PFSK-1 (cell line): ENCODE results near the gene SLC7A6OS.

ENCODE experiments used
- FOXP2 ChIP-seq: optimal IDR thresholded peaks from 2 replicates; pipeline ENCODE3; 2011; ENCODE audit warnings: borderline replicate concordance, control low read depth, inconsistent platforms; ENCODE audit not compliant: insufficient read depth; ENCODE audit errors: extremely low read length, extremely low read depth
- POLR2AphosphoS5 ChIP-seq: IDR thresholded peaks from 2 replicates; pipeline ENCODE4 v1.6.1; 2012; ENCODE audit warnings: low read depth, mild to moderate bottlenecking, control low read depth, low read length, moderate library complexity
- SIN3A ChIP-seq: IDR thresholded peaks from 2 replicates; pipeline ENCODE4 v1.6.1; 2012; ENCODE audit warnings: mild to moderate bottlenecking, low read length, moderate library complexity, borderline replicate concordance; ENCODE audit not compliant: insufficient read depth
- TAF1 ChIP-seq: IDR thresholded peaks from 2 replicates; pipeline ENCODE4 v1.6.1; 2012; ENCODE audit warnings: low read length, control low read depth, borderline replicate concordance; ENCODE audit not compliant: insufficient read depth
- TF ChIP-seq, protein P1 (sequence below), 2 experiments: IDR thresholded peaks; 2 replicates each; pipeline versions ENCODE4 v1.6.1 to v1.8.0; 2011 to 2012; ENCODE audit warnings: low read depth in 2 of 2, low read length in 2 of 2, control low read depth in 1 of 2, inconsistent platforms in 1 of 2, mild to moderate bottlenecking in 1 of 2, moderate library complexity in 1 of 2; ENCODE audit not compliant: insufficient read depth in 1 of 2

SLC7A6OS gene

DNA sequence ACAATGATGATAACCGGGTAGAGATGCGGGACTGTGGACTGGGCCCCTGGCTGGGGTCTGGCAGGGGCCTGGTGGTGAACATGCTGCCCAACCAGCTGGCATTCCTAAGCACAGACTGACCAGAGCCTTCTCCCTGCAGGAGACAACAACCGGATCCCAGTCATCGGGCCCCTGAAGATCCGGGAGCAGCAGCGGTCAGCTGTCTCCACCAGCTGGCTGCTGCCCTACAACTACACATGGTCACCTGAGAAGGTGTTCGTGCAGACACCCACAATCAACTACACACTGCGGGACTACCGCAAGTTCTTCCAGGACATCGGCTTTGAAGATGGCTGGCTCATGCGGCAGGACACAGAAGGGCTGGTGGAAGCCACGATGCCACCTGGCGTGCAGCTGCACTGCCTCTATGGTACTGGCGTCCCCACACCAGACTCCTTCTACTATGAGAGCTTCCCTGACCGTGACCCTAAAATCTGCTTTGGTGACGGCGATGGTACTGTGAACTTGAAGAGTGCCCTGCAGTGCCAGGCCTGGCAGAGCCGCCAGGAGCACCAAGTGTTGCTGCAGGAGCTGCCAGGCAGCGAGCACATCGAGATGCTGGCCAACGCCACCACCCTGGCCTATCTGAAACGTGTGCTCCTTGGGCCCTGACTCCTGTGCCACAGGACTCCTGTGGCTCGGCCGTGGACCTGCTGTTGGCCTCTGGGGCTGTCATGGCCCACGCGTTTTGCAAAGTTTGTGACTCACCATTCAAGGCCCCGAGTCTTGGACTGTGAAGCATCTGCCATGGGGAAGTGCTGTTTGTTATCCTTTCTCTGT lies 51.5 kb downstream of the SLC7A6OS start:
- TF ChIP-seq POLR2AphosphoS5 (no peak), SIN3A (no peak), TAF1 (no peak), FOXP2 (no peak)
- TF ChIP-seq, protein P1, sequence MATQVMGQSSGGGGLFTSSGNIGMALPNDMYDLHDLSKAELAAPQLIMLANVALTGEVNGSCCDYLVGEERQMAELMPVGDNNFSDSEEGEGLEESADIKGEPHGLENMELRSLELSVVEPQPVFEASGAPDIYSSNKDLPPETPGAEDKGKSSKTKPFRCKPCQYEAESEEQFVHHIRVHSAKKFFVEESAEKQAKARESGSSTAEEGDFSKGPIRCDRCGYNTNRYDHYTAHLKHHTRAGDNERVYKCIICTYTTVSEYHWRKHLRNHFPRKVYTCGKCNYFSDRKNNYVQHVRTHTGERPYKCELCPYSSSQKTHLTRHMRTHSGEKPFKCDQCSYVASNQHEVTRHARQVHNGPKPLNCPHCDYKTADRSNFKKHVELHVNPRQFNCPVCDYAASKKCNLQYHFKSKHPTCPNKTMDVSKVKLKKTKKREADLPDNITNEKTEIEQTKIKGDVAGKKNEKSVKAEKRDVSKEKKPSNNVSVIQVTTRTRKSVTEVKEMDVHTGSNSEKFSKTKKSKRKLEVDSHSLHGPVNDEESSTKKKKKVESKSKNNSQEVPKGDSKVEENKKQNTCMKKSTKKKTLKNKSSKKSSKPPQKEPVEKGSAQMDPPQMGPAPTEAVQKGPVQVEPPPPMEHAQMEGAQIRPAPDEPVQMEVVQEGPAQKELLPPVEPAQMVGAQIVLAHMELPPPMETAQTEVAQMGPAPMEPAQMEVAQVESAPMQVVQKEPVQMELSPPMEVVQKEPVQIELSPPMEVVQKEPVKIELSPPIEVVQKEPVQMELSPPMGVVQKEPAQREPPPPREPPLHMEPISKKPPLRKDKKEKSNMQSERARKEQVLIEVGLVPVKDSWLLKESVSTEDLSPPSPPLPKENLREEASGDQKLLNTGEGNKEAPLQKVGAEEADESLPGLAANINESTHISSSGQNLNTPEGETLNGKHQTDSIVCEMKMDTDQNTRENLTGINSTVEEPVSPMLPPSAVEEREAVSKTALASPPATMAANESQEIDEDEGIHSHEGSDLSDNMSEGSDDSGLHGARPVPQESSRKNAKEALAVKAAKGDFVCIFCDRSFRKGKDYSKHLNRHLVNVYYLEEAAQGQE (IDR thresholded peaks at IDR 0.05; ENCODE audit: insufficient read depth in 1 of 2, low read depth in 2 of 2, low read length in 2 of 2), result no peak

DNA sequence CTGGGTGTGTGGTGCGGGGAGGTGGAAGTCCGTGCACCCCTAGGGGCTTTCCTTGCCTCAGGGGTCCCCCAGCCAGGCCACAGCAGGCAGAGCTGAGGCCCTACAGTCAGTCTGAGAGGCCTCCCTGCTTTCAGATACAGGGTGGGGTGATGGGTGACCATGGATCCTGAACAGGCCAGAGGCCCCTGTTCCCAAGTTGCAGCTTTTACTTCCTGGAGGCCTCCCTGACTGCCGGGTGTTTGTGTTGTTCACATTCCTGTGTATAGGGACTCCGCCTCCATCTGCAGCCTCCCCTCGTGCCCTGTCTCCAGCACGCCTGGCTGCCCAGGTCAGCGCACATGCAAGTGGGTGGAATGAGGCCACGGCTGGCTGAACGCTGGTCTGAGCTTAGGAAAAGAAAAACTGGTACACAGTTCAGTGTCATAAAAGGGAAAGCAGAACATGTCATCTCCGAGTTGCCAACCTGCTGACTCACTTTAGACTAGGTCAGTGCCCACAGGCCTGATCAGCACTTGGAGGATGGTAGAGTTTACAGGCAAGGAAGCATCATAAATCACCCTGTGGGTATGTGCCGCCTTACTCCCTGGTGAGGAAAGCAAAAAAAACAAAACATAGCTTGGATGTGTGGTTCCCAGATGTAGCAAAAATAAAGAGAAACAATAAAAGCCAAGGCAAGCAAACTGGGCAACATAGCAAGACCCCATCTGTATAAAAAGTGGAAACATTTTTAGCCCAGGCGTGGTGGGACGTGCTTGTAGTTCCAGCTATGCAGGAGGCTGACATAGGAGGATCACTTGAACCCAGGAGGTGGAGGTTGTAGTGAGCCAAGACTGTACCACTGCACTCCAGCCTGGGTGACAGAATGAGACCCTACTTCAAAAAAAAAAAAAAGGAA lies 52.6 kb downstream of the SLC7A6OS start:
- TF ChIP-seq SIN3A (no peak), FOXP2 (no peak), POLR2AphosphoS5 (no peak), TAF1 (no peak)
- TF ChIP-seq, protein P1 (IDR thresholded peaks at IDR 0.05; ENCODE audit: insufficient read depth in 1 of 2, low read depth in 2 of 2, low read length in 2 of 2), result no peak

DNA sequence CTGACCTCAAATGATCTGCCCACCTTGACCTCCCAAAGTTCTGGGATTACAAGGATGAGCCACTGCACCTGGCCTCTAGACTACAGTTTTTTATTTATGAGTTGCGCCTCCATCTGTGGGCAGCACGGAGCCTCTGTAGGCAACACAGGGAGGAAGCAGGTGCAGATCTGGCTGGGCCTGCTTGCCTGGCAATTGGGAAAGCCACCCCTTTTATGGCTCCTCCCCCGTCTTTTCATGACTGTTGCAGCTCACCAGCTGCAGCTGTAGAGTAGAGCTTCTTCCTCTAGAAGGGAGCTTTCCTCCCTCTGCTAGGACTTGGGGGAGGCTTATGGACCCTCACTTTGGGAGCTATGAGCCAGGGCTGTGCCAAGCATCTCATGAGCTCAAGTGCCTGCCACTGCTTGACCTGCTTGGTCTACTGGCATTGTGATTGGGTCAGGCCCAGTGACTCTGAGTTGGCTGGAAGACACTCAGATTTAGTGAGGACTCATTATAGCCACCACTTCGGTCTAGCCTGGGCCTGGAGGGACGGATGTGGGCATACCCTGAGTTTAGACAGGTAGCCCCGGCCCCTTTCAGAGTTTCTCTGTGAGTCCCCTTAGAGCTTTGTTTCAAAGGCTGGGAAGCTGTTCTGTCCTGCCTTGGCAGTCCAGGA lies 53.4 kb downstream of the SLC7A6OS start:
- TF ChIP-seq FOXP2, result no peak

DNA sequence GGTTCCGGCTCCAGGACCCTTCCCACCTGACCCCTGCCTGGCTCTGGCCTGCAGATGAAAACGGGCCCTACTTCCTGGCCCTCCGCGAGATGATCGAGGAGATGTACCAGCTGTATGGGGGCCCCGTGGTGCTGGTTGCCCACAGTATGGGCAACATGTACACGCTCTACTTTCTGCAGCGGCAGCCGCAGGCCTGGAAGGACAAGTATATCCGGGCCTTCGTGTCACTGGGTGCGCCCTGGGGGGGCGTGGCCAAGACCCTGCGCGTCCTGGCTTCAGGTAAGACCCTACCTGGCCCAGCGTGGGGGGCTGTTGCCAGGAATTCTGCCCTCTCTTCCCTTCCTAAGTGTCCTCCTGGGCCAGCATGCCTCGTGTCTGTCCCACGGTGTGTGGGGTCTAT lies 55.0 kb downstream of the SLC7A6OS start:
- TF ChIP-seq, protein P1 (IDR thresholded peaks at IDR 0.05; ENCODE audit: insufficient read depth in 1 of 2, low read depth in 2 of 2, low read length in 2 of 2), result no peak
- no peak for TF ChIP-seq TAF1
- no peak for TF ChIP-seq SIN3A
- no peak for TF ChIP-seq POLR2AphosphoS5
- TF ChIP-seq FOXP2, result no peak

DNA sequence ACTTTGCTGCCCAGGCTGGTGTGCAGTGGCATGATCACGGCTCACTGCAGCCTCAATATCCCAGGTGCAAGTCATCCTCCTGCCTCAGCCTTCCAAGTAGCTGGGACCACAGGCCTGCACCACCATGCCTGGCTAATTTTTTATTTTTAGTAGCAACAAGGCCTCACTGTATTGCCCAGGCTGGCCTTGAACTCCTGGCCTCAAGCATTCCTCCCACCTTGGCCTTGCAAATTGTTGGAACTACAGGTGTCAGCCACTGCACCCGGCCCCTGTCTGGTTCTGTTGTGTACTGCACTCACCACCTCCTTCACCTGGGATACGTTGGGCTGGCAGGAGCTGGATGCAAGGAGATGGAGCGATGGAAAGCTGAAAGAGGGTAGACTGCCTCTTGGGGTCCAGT lies 57.0 kb downstream of the SLC7A6OS start:
- TF ChIP-seq TAF1 (no peak), POLR2AphosphoS5 (no peak), FOXP2 (no peak)

DNA sequence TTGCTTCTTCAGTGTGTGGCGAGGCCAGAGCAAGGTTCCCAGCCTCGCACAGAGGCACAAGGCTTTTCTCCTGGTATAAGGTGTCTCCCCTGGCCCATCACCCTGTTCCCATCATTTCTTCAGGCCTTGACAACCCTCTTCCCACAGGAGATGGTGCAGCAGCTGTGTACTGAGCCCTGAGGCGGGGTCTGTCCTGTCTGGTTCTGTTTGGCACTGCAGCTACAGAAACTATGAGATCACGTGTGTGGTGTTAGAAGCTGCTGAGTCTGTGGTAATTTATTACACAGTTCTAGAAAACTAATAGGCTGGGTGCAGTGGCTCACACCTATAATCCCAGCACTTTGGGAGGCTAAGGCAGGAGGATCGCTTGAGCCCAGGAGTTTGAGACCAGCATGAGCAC lies 58.4 kb downstream of the SLC7A6OS start:
- TF ChIP-seq FOXP2, result no peak
- TF ChIP-seq, protein P1 (IDR thresholded peaks at IDR 0.05; ENCODE audit: insufficient read depth in 1 of 2, low read depth in 2 of 2, low read length in 2 of 2), result no peak
- no peak for TF ChIP-seq POLR2AphosphoS5
- no peak for TF ChIP-seq TAF1
- no peak for TF ChIP-seq SIN3A
